22Rv1 (cell line): ENCODE results near the gene POTEE.
"Not testable (repeated sequence)": the region's sequence is repeated elsewhere in the genome, so short reads cannot be mapped to it uniquely, and the experiment has no call there.

Source experiments
- ZFX ChIP-seq: fragments of 450-650 bp; IDR thresholded peaks from 2 replicates; pipeline ENCODE4 v1.6.1; 2017; ENCODE audit warnings: antibody characterized with exemption, borderline replicate concordance
- TF ChIP-seq, protein P1 (sequence below): fragments of 450-650 bp; IDR thresholded peaks from 2 replicates; pipeline ENCODE4 v1.5.1; 2017; ENCODE audit warnings: mild to moderate bottlenecking

DNA sequence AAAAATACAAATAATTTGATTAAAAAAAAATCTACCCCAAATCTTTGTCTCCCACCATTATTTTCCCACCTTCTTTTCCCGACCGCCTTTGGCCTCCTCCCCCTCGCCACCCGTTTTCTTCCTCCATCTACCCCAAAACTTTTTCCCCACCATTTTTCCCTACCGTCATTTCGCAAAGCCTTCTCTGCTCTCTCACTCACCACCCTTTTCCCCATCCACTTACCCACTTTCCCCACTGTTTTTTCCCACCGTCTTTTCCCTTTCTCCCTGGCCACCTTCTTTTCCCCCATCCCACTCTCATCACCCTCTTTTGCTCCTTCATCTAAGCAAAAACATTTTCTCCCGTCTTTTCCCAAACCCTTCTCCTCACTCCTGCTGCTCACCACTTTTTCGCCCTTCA, 1.5 kb upstream of the POTEE start:
- TF ChIP-seq, protein P1, sequence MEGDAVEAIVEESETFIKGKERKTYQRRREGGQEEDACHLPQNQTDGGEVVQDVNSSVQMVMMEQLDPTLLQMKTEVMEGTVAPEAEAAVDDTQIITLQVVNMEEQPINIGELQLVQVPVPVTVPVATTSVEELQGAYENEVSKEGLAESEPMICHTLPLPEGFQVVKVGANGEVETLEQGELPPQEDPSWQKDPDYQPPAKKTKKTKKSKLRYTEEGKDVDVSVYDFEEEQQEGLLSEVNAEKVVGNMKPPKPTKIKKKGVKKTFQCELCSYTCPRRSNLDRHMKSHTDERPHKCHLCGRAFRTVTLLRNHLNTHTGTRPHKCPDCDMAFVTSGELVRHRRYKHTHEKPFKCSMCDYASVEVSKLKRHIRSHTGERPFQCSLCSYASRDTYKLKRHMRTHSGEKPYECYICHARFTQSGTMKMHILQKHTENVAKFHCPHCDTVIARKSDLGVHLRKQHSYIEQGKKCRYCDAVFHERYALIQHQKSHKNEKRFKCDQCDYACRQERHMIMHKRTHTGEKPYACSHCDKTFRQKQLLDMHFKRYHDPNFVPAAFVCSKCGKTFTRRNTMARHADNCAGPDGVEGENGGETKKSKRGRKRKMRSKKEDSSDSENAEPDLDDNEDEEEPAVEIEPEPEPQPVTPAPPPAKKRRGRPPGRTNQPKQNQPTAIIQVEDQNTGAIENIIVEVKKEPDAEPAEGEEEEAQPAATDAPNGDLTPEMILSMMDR: not testable (repeated sequence)
- not testable (repeated sequence) for TF ChIP-seq ZFX
